Upper lobe of right lung (tissue), 1 donor: ENCODE measurements around the gene FHL1. TPM values are rescaled to one million over a fixed set of nuclear protein-coding genes. Genes with fewer than 3 reads are reported as not detected.

Experiments
- ATAC-seq: fragments of 200-7000 bp; cut with Tn5 transposase; one replicate; pipeline ENCODE4 v1.9.1; 2020; ENCODE audit warnings: mild to moderate bottlenecking, moderate library complexity
- DNase-seq: peaks from one replicate; pipeline ENCODE4 v3.0.0-alpha.2; 2020
- H3K27ac ChIP-seq: fragments of 200-600 bp; one replicate; pipeline ENCODE4 v1.8.0; 2022
- H3K27me3 ChIP-seq: fragments of 200-600 bp; one replicate; pipeline ENCODE4 v1.8.0; 2022; ENCODE audit warnings: mild to moderate bottlenecking
- H3K36me3 ChIP-seq: fragments of 200-600 bp; one replicate; pipeline ENCODE4 v1.8.0; 2022
- H3K4me1 ChIP-seq: fragments of 200-600 bp; one replicate; pipeline ENCODE4 v1.8.0; 2022
- H3K4me3 ChIP-seq: fragments of 200-600 bp; one replicate; pipeline ENCODE4 v1.8.0; 2022; ENCODE audit warnings: mild to moderate bottlenecking
- H3K9me3 ChIP-seq: fragments of 200-600 bp; one replicate; pipeline ENCODE4 v1.8.0; 2022
- CTCF ChIP-seq: fragments of 200-600 bp; IDR thresholded peaks from one replicate; pipeline ENCODE4 v1.8.0; 2022; ENCODE audit warnings: antibody characterized with exemption
- intact Hi-C: fragments of 100-400 bp; cut with DNase I; formaldehyde crosslinking; loops from one replicate; pipeline ENCODE4 v1.11.0; 2022
- total RNA-seq: library from RNA; stranded (reverse); fragmentation: NEBNext Ultra II Directional; extraction: Animal tissue kit (Norgen Biotek cat#: 25700); gene quantifications from one replicate; pipeline ENCODE4 v1.2.1, GENCODE V29; 2021
- donor health status: DM: no; HTN: yes; CAD: no; lungs with severe emphysema.

FHL1 gene
- total RNA-seq, 1 donor from 2014 or later, result 328 TPM

DNA sequence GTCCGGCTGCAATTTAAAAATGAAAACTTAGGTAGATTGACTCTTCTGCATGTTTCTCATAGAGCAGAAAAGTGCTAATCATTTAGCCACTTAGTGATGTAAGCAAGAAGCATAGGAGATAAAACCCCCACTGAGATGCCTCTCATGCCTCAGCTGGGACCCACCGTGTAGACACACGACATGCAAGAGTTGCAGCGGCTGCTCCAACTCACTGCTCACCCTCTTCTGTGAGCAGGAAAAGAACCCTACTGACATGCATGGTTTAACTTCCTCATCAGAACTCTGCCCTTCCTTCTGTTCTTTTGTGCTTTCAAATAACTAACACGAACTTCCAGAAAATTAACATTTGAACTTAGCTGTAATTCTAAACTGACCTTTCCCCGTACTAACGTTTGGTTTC lies 62.9 kb downstream of the FHL1 start:
- Histone ChIP-seq H3K4me3 (no peak overlapping the region), H3K36me3 (peaks cover 4% of the 10 kb centered on the region), H3K4me1 (peaks cover 7% of the 10 kb centered on the region), H3K27me3 (no peaks in the 10 kb centered on the region), H3K27ac (no peak overlapping the region), H3K9me3 (no peaks in the 10 kb centered on the region)
- no peak for TF ChIP-seq CTCF
- peak; percentile 42 for ATAC-seq
- DNase-seq, result no peak
- intact Hi-C loops, result loop anchor here (5.0 kb wide), 1 partner anchor 43 kb away; no protein-coding TSS in a partner anchor

DNA sequence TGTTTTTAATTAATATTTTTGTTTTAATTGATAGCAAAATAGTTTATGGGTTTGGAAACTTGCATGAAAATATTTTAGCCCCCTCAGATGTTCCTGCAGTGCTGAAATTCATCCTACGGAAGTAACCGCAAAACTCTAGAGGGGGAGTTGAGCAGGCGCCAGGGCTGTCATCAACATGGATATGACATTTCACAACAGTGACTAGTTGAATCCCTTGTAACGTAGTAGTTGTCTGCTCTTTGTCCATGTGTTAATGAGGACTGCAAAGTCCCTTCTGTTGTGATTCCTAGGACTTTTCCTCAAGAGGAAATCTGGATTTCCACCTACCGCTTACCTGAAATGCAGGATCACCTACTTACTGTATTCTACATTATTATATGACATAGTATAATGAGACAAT lies 63.5 kb downstream of the FHL1 start:
- Histone ChIP-seq H3K9me3 (no peaks in the 10 kb centered on the region), H3K36me3 (peaks cover 4% of the 10 kb centered on the region), H3K4me1 (peaks cover 3% of the 10 kb centered on the region), H3K27me3 (no peaks in the 10 kb centered on the region), H3K27ac (no peak overlapping the region), H3K4me3 (no peak overlapping the region)
- ATAC-seq, result peak; percentile 43
- intact Hi-C loops, result loop anchor here (5.0 kb wide), 1 partner anchor 44 kb away; no protein-coding TSS in a partner anchor
- TF ChIP-seq CTCF, result no peak
- DNase-seq, result no peak

- Histone ChIP-seq H3K36me3 (peaks cover 4% of the 10 kb centered on the region), H3K4me1 (peaks cover 3% of the 10 kb centered on the region), H3K27ac (no peak overlapping the region), H3K9me3 (no peaks in the 10 kb centered on the region), H3K27me3 (no peaks in the 10 kb centered on the region), H3K4me3 (no peak overlapping the region)
- no peak for DNase-seq
- TF ChIP-seq CTCF, result no peak
- intact Hi-C loops, result loop anchor here (5.0 kb wide), 1 partner anchor 45 kb away; no protein-coding TSS in a partner anchor
- no peak for ATAC-seq
Measured at GRCh38 chrX:136211766-136212556, 64.6 kb downstream of the FHL1 start.

DNA sequence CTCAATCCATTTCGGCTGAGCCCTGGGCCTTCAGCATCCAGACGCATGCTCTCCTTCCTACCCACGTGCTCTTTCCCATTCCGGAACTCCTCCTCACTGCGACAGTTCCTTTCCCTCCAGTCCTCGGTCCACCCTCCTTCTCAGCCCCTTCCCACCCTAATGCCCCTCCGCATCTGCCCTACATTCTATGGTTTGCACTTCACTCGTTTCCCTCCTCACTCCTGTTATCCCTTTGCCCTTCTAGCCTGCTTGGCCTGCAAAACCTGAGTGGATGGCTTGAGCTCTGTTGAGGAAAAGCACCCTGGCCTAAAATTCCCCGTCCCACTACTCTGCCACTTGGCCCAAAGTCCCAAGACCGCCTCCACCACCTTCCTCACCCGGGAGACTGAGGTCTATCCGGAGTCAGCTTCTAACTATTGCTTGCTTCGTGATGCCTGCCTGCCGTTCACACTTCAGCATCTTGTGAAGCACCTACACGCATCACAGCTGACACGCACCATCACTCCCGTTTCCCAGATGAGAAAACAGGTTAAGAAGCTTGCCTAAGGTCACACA lies 65.3 kb downstream of the FHL1 start:
- TF ChIP-seq CTCF, result no peak
- Histone ChIP-seq H3K9me3 (no peaks in the 10 kb centered on the region), H3K36me3 (no peaks in the 10 kb centered on the region), H3K4me1 (peaks cover 3% of the 10 kb centered on the region), H3K27me3 (no peaks in the 10 kb centered on the region), H3K27ac (no peak overlapping the region), H3K4me3 (no peak overlapping the region)
- intact Hi-C loops, result loop anchor here (5.0 kb wide), 1 partner anchor 45 kb away; no protein-coding TSS in a partner anchor
- DNase-seq (no peak), ATAC-seq (no peak)

- peak; percentile 32 for ATAC-seq
- TF ChIP-seq CTCF, result no peak
- no peak overlapping the region for H3K4me3 ChIP-seq
- no peak for DNase-seq
- no peaks in the 10 kb centered on the region for H3K4me1 ChIP-seq
- no peak overlapping the region for H3K27ac ChIP-seq
- H3K27me3 ChIP-seq, result no peaks in the 10 kb centered on the region
- no peaks in the 10 kb centered on the region for H3K9me3 ChIP-seq
- intact Hi-C loops, result loop anchor here (5.0 kb wide), 1 partner anchor 47 kb away; no protein-coding TSS in a partner anchor
- no peaks in the 10 kb centered on the region for H3K36me3 ChIP-seq
Measured at GRCh38 chrX:136214551-136214950, 67.2 kb downstream of the FHL1 start.
